SU-DHL-6 (cell line): ENCODE results near the gene KIR3DL3.
"Not testable (repeated sequence)": the region's sequence is repeated elsewhere in the genome, so short reads cannot be mapped to it uniquely, and the experiment has no call there.

ENCODE experiments used
- EZH2phosphoT487 ChIP-seq: fragments of 200-600 bp; sonication (generic), shearing (Covaris generic); conservative IDR thresholded peaks from 2 replicates; pipeline ENCODE4 v1.6.1; 2018; ENCODE audit warnings: mild to moderate bottlenecking, antibody characterized with exemption, low read length, moderate library complexity, mixed read lengths
- TF ChIP-seq, protein P1 (sequence below): fragments of 200-600 bp; sonication (generic); IDR thresholded peaks from one replicate; pipeline ENCODE4 v1.5.1; 2017; ENCODE audit warnings: antibody characterized with exemption, mild to moderate bottlenecking, low read length, moderate library complexity; ENCODE audit not compliant: insufficient read depth, poor library complexity, severe bottlenecking

DNA sequence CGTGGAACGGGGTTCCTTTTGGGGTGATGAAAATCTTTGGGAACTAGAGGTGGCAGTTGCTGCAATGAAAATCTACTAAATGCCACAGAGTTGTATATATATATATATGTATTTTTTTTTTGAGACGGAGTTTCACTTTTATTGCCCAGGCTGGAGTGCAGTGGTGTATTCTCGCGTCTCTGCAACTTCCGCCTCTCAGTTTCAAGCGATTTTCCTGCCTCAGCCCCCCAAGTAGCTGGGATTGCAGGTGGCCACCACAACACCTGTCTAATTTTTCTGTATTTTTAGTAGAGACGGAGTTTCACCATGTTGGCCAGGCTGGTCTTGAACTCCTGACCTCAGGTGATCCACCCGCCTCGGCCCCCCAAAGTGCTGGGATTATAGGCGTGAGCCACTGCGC lies 42.6 kb upstream of the KIR3DL3 start:
- TF ChIP-seq, protein P1, sequence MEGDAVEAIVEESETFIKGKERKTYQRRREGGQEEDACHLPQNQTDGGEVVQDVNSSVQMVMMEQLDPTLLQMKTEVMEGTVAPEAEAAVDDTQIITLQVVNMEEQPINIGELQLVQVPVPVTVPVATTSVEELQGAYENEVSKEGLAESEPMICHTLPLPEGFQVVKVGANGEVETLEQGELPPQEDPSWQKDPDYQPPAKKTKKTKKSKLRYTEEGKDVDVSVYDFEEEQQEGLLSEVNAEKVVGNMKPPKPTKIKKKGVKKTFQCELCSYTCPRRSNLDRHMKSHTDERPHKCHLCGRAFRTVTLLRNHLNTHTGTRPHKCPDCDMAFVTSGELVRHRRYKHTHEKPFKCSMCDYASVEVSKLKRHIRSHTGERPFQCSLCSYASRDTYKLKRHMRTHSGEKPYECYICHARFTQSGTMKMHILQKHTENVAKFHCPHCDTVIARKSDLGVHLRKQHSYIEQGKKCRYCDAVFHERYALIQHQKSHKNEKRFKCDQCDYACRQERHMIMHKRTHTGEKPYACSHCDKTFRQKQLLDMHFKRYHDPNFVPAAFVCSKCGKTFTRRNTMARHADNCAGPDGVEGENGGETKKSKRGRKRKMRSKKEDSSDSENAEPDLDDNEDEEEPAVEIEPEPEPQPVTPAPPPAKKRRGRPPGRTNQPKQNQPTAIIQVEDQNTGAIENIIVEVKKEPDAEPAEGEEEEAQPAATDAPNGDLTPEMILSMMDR = not testable (repeated sequence)
- TF ChIP-seq EZH2phosphoT487 = not testable (repeated sequence)
